ENCODE data around the gene ACTG2.
A peak's percentile ranks its signal among the peaks of the same experiment; 100 is the strongest.
"Not testable (repeated sequence)": the region's sequence is repeated elsewhere in the genome, so short reads cannot be mapped to it uniquely, and the experiment has no call there.

ACTG2 gene

GRCh38 chr2:73892631-73893329 lies at the start of gene ACTG2:
ACTG2 (plus strand) TSS chr2:73893008; CDS start chr2:73901312, 8,304 bp downstream.
- DNase-seq: no peak

- no peak for DNase-seq
Measured at GRCh38 chr2:73844087-73844486, 48.7 kb upstream of the ACTG2 start.

GRCh38 chr2:73850009-73850408 lies 42.8 kb upstream of the ACTG2 start:
- DNase-seq: no peak

- DNase-seq: peak; percentile 10 to 40
Measured at GRCh38 chr2:73851274-73851673, 41.5 kb upstream of the ACTG2 start.

- DNase-seq: no peak
Measured at GRCh38 chr2:73852020-73852419, 40.8 kb upstream of the ACTG2 start.

- no peak for DNase-seq
Measured at GRCh38 chr2:73855526-73855925, 37.3 kb upstream of the ACTG2 start.

GRCh38 chr2:73856214-73856613 lies 36.6 kb upstream of the ACTG2 start:
- DNase-seq: no peak

- no peak for DNase-seq
Measured at GRCh38 chr2:73859721-73860586, 32.9 kb upstream of the ACTG2 start.

GRCh38 chr2:73862987-73863386 lies 29.8 kb upstream of the ACTG2 start:
- no peak for DNase-seq

GRCh38 chr2:73868204-73868978 lies 24.4 kb upstream of the ACTG2 start:
- no peak for DNase-seq

GRCh38 chr2:73870084-73870483 lies 22.7 kb upstream of the ACTG2 start:
- no peak for DNase-seq

GRCh38 chr2:73877071-73877802 lies 15.6 kb upstream of the ACTG2 start:
- DNase-seq: peak; percentile 2 to 7

GRCh38 chr2:73877984-73878383 lies 14.8 kb upstream of the ACTG2 start:
- not testable (repeated sequence) for DNase-seq

GRCh38 chr2:73885406-73885805 lies 7.4 kb upstream of the ACTG2 start:
- no peak for DNase-seq

GRCh38 chr2:73886357-73886756 lies 6.5 kb upstream of the ACTG2 start:
- DNase-seq: no peak

- not testable (repeated sequence) for DNase-seq
Measured at GRCh38 chr2:73887596-73888353, 5.0 kb upstream of the ACTG2 start.

GRCh38 chr2:73888388-73888787 lies 4.4 kb upstream of the ACTG2 start:
- DNase-seq: no peak

- no peak for DNase-seq
Measured at GRCh38 chr2:73889206-73889605, 3.6 kb upstream of the ACTG2 start.

- DNase-seq: no peak
Measured at GRCh38 chr2:73890301-73891092, 2.3 kb upstream of the ACTG2 start.

GRCh38 chr2:73891276-73891901 lies 1.4 kb upstream of the ACTG2 start:
- DNase-seq: no peak

All from Kasumi-1 (cell line).